ENCODE results near the gene PMPCA. TPM values are rescaled to one million over a fixed set of nuclear protein-coding genes. Genes with fewer than 3 reads are reported as not detected.

PMPCA gene
- total and polyA plus RNA-seq, 2 of the 8 experiments (the other 6 are each of a cell fraction or from before 2014, with no cell fraction given) = 60.0 to 88.2 TPM

- TF ChIP-seq CHD7 (IDR thresholded peaks at IDR 0.05; ENCODE audit: insufficient replicate concordance, low read length) = no peak
- peak; percentile 59 for TF ChIP-seq CREB1 (IDR thresholded peaks at IDR 0.05)
- no peak for TF ChIP-seq BCL11A (IDR thresholded peaks at IDR 0.05; ENCODE audit: low read depth in 2 of 2, low read length in 2 of 2)
- TF ChIP-seq TAF7 (optimal IDR thresholded peaks at IDR 0.05; ENCODE audit: borderline replicate concordance, low read depth, low read length) = peak; percentile 96
- TF ChIP-seq EP300 (IDR thresholded peaks at IDR 0.05; ENCODE audit: borderline replicate concordance in 1 of 2, low read depth in 2 of 2, low read length in 2 of 2) = peak in 1 of 2 experiments; percentile 37; a peak in 1 of 3 replicates
- no peak for TF ChIP-seq SIRT6 (IDR thresholded peaks at IDR 0.05; ENCODE audit: low read length)
- TF ChIP-seq EZH2 (IDR thresholded peaks at IDR 0.05; ENCODE audit: low read depth, low read length, severe bottlenecking) = no peak
- TF ChIP-seq RAD21 (IDR thresholded peaks at IDR 0.05 in 1 of 2, conservative IDR thresholded peaks at IDR 0.05 in 1 of 2; ENCODE audit: low read depth in 2 of 2, low read length in 2 of 2) = peak; percentile 57 to 77
- TF ChIP-seq CHD1 (IDR thresholded peaks at IDR 0.05; ENCODE audit: low read depth, low read length) = no peak
Measured at GRCh38 chr9:136400038-136400834, 10.2 kb upstream of the PMPCA start, which contains the start of gene SNAPC4 (continued).

Measured in H1 (cell line).